Right lobe of liver (tissue), 6 donors: Measurements from ENCODE around the gene SLC26A3. TPM values are rescaled to one million over a fixed set of nuclear protein-coding genes. Genes with fewer than 3 reads are reported as not detected.

Experiments
- ATAC-seq, 4 donors: fragments of 200-7000 bp; cut with Tn5 transposase; one replicate each; pipeline ENCODE4 v1.9.1; 2020; ENCODE audit warnings: mild to moderate bottlenecking in 4 of 4, moderate library complexity in 4 of 4
- DNase-seq, 3 donors: peaks; one replicate each; pipeline ENCODE4 v3.0.0-alpha.2; 2020
- H3K27ac ChIP-seq, 3 donors: fragments of 200-600 bp; one replicate each; pipeline ENCODE4 v1.8.0; 2022
- H3K27me3 ChIP-seq, 2 donors: fragments of 200-600 bp; one replicate each; pipeline ENCODE4 v1.8.0; 2022
- H3K36me3 ChIP-seq, 4 donors: fragments of 200-600 bp; sonication (generic) in 1 of 4; one replicate each; pipeline versions ENCODE4 v1.5.1 to v1.8.0; 2017 to 2022; ENCODE audit warnings: control low read depth in 1 of 4
- H3K4me1 ChIP-seq, 4 donors: fragments of 200-600 bp; sonication (generic) in 1 of 4; one replicate each; pipeline versions ENCODE4 v1.5.1 to v1.8.0; 2017 to 2022; ENCODE audit warnings: control low read depth in 1 of 4
- H3K4me3 ChIP-seq, 3 donors: fragments of 200-600 bp; one replicate each; pipeline ENCODE4 v1.8.0; 2022
- H3K9me3 ChIP-seq, 4 donors: fragments of 200-600 bp; sonication (generic) in 1 of 4; one replicate each; pipeline versions ENCODE4 v1.5.1 to v1.8.0; 2017 to 2022; ENCODE audit warnings: control low read depth in 1 of 4
- POLR2A ChIP-seq: fragments of 450-650 bp; IDR thresholded peaks from one replicate; pipeline ENCODE4 v1.6.1; 2017; ENCODE audit warnings: antibody characterized with exemption, mild to moderate bottlenecking
- WGBS: methylation state at CpG from one replicate; pipeline ENCODE4 v1.1.6; 2018; ENCODE audit warnings: low coverage, low lambda C conversion rate; ENCODE audit not compliant: insufficient coverage; ENCODE audit errors: missing lambda C conversion rate; 5-methylcytosine and 5-hydroxymethylcytosine counted together
- intact Hi-C, 2 donors: fragments of 100-400 bp; cut with DNase I; formaldehyde crosslinking; loops; one replicate each; pipeline versions ENCODE4 v1.11.2 to v1.14.1; 2022
- total RNA-seq, 6 experiments: library from RNA; depleted of rRNA in 2 of 6; stranded (reverse); fragments of >200 nt in 2 of 6; fragmentation: NEBNext Ultra II Directional in 3 of 6; extraction: Animal tissue kit (Norgen Biotek cat#: 25700) in 3 of 6; gene quantifications; one replicate each; pipeline versions ENCODE4 v1.1.0 to v1.2.4, GENCODE V29; 2016 to 2023
- TF ChIP-seq, protein P1 (sequence below), 4 donors: fragments of 200-600 bp in 3 of 4; fragments of 450-650 bp in 1 of 4; IDR thresholded peaks; one replicate each; pipeline versions ENCODE4 v1.5.1 to v1.8.0; 2016 to 2022; ENCODE audit warnings: antibody characterized with exemption in 4 of 4, mild to moderate bottlenecking in 2 of 4
- donor health status: DM: no; HTN: yes; CAD: no.
- donor health status: DM: no; HTN: no; CAD: no.
- donor health status: DM: no; HTN: no; CAD: no.
- donor health status: DM: no; HTN: yes; CAD: no.
- donor health status: DM: no; HTN: yes; CAD: no.

SLC26A3 gene
- total RNA-seq, 6 experiments from 2014 or later = 0.15 to 2.8 (median 1.5) TPM; not detected in 2

GRCh38 chr7:107847168-107847835, 44.3 kb upstream of the SLC26A3 start:
- H3K36me3 ChIP-seq = no peaks in the 10 kb centered on the region
- intact Hi-C loops = no loop called here
- no peaks in the 10 kb centered on the region for H3K4me1 ChIP-seq
- DNase-seq (no peak), ATAC-seq (no peak)
- 96% methylated on average over 12 of the region's 18 CpGs for WGBS
- H3K4me3 ChIP-seq = no peak overlapping the region
- no peak for TF ChIP-seq POLR2A
- TF ChIP-seq, protein P1, sequence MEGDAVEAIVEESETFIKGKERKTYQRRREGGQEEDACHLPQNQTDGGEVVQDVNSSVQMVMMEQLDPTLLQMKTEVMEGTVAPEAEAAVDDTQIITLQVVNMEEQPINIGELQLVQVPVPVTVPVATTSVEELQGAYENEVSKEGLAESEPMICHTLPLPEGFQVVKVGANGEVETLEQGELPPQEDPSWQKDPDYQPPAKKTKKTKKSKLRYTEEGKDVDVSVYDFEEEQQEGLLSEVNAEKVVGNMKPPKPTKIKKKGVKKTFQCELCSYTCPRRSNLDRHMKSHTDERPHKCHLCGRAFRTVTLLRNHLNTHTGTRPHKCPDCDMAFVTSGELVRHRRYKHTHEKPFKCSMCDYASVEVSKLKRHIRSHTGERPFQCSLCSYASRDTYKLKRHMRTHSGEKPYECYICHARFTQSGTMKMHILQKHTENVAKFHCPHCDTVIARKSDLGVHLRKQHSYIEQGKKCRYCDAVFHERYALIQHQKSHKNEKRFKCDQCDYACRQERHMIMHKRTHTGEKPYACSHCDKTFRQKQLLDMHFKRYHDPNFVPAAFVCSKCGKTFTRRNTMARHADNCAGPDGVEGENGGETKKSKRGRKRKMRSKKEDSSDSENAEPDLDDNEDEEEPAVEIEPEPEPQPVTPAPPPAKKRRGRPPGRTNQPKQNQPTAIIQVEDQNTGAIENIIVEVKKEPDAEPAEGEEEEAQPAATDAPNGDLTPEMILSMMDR (IDR thresholded peaks at IDR 0.05) = no peak
- H3K27ac ChIP-seq = no peak overlapping the region
- no peaks in the 10 kb centered on the region for H3K9me3 ChIP-seq
- H3K27me3 ChIP-seq = no peaks in the 10 kb centered on the region

DNA sequence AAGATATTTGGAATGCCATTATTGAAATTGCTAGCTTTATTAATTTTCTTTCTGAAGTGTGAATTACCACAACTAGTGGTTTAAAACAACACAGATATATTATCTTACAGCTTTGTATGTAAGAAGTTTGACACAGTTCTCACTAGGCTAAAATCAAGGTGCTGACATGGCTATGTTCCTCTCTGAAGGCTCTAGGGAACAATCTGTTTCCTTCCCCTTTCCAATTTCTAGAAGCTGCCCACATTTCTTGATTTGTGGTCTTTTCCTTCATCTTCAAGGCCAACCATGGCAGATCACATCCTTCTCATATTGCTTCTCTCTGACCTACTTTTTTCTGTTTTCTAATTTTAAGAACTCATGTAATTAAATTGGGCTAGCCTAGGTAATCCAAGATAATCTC, 43.3 kb upstream of the SLC26A3 start:
- ATAC-seq (peak in 3 of 4 donors; percentile 14 to 47 (median 30)), DNase-seq (no peak)
- H3K27me3 ChIP-seq = no peaks in the 10 kb centered on the region
- no peaks in the 10 kb centered on the region for H3K36me3 ChIP-seq
- H3K9me3 ChIP-seq = no peaks in the 10 kb centered on the region
- no peak overlapping the region for H3K27ac ChIP-seq
- H3K4me3 ChIP-seq = no peak overlapping the region
- intact Hi-C loops = no loop called here
- no peaks in the 10 kb centered on the region for H3K4me1 ChIP-seq
- TF ChIP-seq POLR2A = no peak
- TF ChIP-seq, protein P1 (IDR thresholded peaks at IDR 0.05) = no peak

DNA sequence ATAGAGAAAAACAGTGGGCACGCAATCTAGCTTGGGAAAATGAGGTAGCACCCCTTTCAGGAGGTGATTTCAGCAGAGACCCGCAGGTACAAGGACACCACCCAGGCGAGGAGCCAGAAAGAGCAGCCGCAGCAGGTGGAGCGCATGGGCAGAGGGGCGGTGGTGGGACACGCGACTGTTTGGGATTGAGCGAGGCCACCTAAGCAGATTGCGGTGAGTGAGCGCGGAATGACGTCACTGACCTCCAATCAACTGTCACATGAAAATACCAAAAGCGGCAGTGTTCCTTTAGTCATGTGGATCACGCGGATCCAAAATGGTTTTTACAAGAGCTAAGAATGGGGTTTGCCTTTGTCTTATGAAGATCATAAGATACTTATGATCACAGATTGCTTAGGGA, 40.2 kb upstream of the SLC26A3 start:
- H3K27ac ChIP-seq = no peak overlapping the region
- H3K9me3 ChIP-seq = no peaks in the 10 kb centered on the region
- TF ChIP-seq POLR2A = no peak
- TF ChIP-seq, protein P1 (IDR thresholded peaks at IDR 0.05) = no peak
- H3K4me3 ChIP-seq = no peak overlapping the region
- H3K36me3 ChIP-seq = no peaks in the 10 kb centered on the region
- intact Hi-C loops = no loop called here
- ATAC-seq = no peak
- WGBS = 96% methylated on average over 13 of the region's 16 CpGs
- H3K4me1 ChIP-seq = no peaks in the 10 kb centered on the region
- no peak for DNase-seq
- no peaks in the 10 kb centered on the region for H3K27me3 ChIP-seq

DNA sequence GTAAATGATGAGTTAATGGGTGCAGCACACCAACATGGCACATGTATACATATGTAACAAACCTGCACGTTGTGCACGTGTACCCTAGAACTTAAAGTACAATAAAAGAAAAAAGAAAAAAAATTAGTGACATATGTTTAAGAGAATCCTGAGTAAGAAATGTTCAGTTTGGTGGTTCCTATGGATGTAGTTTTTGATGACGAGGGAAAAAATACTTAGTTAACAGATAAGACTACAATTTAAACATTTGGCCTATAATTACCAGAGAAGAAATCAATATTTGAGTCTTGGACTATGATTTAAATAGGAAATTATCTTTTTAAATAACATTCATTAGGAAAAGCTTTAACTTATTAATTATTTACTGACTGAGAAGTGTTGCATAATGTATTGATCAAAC, 39.2 kb upstream of the SLC26A3 start:
- H3K4me1 ChIP-seq = no peaks in the 10 kb centered on the region
- no peak for ATAC-seq

More for the DNA sequence above, 39.2 kb upstream of the SLC26A3 start:
- no peak for DNase-seq
- Histone ChIP-seq H3K4me3 (no peak overlapping the region), H3K9me3 (no peaks in the 10 kb centered on the region), H3K27me3 (no peaks in the 10 kb centered on the region), H3K36me3 (no peaks in the 10 kb centered on the region), H3K27ac (no peak overlapping the region)
- TF ChIP-seq, protein P1 (IDR thresholded peaks at IDR 0.05) = no peak
- TF ChIP-seq POLR2A = no peak
- intact Hi-C loops = no loop called here
- WGBS = 77% methylated on average over 3 of the region's 3 CpGs
